ENCODE data around the gene SERPINA4.

DNA sequence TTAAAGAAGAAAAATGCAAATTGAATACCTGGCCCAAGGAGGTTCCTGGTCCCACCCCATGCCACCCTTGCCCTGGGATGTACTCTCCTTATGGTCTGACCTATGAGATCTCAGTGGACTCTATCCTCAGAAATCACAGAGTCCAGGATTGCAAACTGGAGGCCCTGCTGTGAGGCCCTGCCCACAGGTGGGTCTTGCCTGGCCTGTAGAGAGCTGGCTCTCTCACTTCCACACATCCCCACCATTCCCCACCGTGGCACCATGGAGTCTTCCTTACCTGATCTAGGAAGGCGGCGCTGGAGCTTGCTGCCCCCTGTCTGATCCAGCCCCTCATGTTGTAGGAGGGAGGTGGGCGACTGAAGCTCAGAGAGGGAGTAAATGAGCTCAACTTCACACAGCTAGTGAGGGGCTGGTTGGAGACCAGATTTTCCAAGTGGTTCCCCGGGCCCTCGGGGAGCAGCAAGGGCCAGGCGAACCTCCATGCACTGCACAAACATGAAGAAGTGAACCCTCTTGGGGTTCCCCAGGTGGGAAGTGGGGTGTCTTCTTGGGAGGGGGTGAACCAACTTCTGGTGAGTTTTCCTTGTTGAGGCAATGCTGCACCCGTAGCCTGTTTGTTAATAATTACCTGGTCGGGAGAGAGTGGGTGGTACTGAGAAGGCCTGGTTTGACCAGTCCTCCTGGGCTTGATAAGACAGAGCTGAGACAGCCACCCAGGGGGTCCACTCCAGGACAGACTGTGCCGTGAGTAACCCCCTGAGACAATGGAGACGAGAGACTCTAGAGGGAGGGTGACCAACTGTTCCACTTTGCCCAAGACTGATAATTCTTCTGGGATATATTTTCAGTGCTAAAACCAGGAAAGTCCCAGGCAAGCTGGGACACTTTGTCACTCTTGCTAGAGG is at the start of gene SERPINA4:
- no peak for TF ChIP-seq POLR2A (IDR thresholded peaks at IDR 0.05; ENCODE audit: borderline replicate concordance, extremely low read depth, insufficient read depth, insufficient read length)
- TF ChIP-seq, protein P1, sequence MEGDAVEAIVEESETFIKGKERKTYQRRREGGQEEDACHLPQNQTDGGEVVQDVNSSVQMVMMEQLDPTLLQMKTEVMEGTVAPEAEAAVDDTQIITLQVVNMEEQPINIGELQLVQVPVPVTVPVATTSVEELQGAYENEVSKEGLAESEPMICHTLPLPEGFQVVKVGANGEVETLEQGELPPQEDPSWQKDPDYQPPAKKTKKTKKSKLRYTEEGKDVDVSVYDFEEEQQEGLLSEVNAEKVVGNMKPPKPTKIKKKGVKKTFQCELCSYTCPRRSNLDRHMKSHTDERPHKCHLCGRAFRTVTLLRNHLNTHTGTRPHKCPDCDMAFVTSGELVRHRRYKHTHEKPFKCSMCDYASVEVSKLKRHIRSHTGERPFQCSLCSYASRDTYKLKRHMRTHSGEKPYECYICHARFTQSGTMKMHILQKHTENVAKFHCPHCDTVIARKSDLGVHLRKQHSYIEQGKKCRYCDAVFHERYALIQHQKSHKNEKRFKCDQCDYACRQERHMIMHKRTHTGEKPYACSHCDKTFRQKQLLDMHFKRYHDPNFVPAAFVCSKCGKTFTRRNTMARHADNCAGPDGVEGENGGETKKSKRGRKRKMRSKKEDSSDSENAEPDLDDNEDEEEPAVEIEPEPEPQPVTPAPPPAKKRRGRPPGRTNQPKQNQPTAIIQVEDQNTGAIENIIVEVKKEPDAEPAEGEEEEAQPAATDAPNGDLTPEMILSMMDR (IDR thresholded peaks at IDR 0.05 in 2 of 3, conservative IDR thresholded peaks at IDR 0.05 in 1 of 3; ENCODE audit: borderline replicate concordance in 1 of 3, insufficient read depth in 1 of 3, low read depth in 2 of 3, low read length in 2 of 3) = no peak
- no peak for TF ChIP-seq EZH2 (IDR thresholded peaks at IDR 0.05)
- TF ChIP-seq POLR2AphosphoS5 (IDR thresholded peaks at IDR 0.05; ENCODE audit: low read depth, low read length) = no peak
- no peak for TF ChIP-seq ZFX (IDR thresholded peaks at IDR 0.05)
- no peak for TF ChIP-seq CBX3 (IDR thresholded peaks at IDR 0.05; ENCODE audit: low read depth)

Measured in HCT116 (cell line).